HS-27A (cell line): ENCODE results near the gene GPR89B.
"Not testable (repeated sequence)": the region's sequence is repeated elsewhere in the genome, so short reads cannot be mapped to it uniquely, and the experiment has no call there.

Experiments
- DNase-seq: peaks from one replicate; pipeline ENCODE4 v3.0.0-alpha.2; 2012; ENCODE audit warnings: low read depth, missing footprints

GPR89B gene

GRCh38 chr1:148032690-148033089 lies 104.5 kb downstream of the GPR89B start:
- DNase-seq, result not testable (repeated sequence)

- not testable (repeated sequence) for DNase-seq
Measured at GRCh38 chr1:148033147-148033546, 104.9 kb downstream of the GPR89B start.

DNA sequence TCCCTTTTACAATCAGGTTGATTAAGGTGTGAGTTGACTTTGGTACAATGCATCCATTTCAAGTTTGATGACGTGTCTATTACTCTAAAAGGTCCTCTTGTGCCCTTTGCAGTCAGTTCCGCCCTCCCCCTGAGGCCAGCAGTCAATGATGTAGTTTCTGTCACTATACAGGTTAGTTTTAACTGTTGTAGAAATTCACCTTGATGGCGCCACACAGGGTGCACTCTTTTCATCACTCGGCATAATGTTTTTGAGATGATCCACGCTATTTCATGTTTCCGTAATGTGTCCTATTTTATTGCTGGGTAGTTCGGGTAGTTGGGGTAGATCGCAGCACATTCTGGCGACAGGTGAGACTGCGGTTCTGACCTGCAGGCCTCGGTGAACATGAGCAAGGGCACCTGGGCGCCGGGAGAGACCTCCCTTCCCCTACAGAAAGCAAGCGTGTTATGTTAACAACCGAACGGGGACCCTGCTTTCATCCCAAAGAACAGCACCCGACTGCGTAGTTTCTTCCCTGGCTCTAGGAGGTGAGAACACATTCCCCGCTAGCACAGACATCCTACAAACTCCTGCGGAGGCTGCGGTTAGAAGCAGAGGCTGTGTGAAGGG lies 109.7 kb downstream of the GPR89B start:
- not testable (repeated sequence) for DNase-seq

DNA sequence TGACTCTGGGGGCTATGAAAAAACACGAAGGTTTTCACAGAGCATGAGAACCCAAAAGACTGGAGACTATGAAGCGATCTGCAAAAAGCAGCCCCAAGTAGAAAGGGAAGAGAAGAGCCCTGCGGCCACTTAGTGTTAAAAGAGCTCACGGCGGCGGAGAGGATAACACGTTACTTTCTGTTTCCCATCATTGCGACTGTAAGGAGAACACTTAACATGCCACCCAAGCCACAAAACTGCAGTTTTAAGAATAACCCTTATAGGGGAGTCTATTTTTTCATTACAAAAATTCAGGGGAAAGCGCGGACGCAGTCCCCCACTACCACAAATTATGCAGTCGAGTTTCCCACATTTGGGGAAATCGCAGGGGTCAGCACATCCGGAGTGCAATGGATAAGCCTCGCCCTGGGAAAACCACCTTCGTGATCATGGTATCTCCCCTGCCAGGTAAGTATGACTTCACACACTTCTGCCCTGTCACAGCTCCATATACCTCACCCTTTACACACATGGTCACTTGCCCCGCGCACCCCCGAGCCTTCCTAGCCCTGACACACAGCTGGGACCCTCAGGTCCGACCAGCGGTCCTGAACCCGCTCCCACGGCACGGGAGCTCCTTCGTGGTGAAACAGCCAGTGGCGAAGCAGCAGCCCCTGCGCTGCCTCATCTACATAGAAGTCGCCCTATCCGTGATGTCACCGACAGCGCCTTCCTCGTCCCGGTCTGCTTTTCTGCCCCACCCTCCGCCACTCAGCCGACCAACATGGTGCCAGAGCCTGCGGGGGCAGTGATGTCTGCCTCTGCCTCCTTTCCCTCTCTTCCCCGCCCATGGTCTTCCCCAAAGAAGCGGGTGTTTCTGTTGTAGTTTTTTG lies 110.5 kb downstream of the GPR89B start:
- DNase-seq, result peak; percentile 36
